Esophagus muscularis mucosa (tissue), 3 donors: ENCODE data around the gene CARD14.

Experiments
- EP300 ChIP-seq: sonication (generic); formaldehyde crosslinking; IDR thresholded peaks from one replicate; pipeline ENCODE4 v1.6.1; 2017; ENCODE audit warnings: antibody characterized with exemption
- TF ChIP-seq, protein P1 (sequence below), 3 experiments: fragments of 200-600 bp in 2 of 3; fragments of 450-650 bp in 1 of 3; sonication (generic) in 2 of 3; IDR thresholded peaks; one replicate each; pipeline ENCODE4 v1.5.1; 2017 to 2019; ENCODE audit warnings: antibody characterized with exemption in 3 of 3, mild to moderate bottlenecking in 2 of 3, moderate library complexity in 1 of 3

DNA sequence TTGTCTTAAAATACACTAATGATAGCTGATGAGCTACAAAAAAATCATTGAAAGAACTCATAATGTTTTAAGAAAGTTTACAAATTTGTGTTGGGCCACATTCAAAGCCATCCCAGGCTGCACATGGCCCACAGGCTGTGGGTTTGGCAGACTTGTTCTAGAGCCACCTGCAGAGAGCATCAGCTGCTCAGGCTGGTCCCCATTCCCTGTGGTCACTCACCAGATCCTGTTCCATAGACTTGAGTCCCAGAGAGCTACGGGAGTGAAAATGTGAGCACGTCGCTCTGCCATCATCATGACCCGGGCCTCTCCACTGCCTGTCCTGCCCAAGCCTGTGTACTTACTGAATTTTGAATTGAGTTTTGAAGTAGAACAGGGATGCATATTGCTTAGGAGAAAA, 57.3 kb downstream of the CARD14 start:
- TF ChIP-seq, protein P1, sequence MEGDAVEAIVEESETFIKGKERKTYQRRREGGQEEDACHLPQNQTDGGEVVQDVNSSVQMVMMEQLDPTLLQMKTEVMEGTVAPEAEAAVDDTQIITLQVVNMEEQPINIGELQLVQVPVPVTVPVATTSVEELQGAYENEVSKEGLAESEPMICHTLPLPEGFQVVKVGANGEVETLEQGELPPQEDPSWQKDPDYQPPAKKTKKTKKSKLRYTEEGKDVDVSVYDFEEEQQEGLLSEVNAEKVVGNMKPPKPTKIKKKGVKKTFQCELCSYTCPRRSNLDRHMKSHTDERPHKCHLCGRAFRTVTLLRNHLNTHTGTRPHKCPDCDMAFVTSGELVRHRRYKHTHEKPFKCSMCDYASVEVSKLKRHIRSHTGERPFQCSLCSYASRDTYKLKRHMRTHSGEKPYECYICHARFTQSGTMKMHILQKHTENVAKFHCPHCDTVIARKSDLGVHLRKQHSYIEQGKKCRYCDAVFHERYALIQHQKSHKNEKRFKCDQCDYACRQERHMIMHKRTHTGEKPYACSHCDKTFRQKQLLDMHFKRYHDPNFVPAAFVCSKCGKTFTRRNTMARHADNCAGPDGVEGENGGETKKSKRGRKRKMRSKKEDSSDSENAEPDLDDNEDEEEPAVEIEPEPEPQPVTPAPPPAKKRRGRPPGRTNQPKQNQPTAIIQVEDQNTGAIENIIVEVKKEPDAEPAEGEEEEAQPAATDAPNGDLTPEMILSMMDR (IDR thresholded peaks at IDR 0.05) = no peak
- TF ChIP-seq EP300 = no peak
